T follicular helper cell (primary cell): ENCODE results near the gene ACACA.

Experiments
- DNase-seq: peaks from one replicate; pipeline ENCODE4 v3.0.0-alpha.2; 2020; ENCODE audit warnings: low read depth

Gene ACACA

DNA sequence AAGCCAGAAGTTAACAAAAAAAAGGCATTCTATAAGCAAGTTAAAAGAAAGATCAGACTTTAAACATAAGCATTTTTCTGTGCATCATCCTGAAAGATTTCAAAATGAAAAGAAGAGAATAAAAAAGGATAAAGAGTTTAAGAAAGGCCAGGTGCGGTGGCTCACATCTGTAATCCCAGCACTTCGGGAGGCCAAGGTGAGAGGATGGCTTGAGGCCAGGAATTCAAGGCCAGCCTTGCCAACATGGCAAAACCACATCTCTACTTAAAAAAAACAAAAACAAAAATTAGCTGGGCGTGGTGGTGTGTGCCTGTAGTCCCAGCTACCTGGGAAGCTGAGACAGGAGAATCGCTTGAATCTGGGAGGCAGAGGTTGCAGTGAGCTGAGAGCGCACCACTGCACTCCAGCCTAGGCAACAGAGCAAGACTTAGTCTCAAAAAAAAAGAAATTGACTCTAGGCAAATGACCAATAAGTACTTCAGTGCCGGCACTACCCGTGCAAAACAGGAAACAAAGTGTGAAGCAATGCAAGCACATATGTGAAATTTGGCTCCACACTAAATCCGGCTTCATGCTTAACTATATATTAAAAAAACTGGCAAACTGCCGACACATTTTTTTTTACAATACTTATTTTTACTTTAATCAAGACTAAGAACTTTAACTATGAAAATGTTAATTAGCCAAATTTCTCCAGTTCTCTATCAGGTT lies 114.1 kb downstream of the ACACA start:
- DNase-seq = no peak

DNA sequence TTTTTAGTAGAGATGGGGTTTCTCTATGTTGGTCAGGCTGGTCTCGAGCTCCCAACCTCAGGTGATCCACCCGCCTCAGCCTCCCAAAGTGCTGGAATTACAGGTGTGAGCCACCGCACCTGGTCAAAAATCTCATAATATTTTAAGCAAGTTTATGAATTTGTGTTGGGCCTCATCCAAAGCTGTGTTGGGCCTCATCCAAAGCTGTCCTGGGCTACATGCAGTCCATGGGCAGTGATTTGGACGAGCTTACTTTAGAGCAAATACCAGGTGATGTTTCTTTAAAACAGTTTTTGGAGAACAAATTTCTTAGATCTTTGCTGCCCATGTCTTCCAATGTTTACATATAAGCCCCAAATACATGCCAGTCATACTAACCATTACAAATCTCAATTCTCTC lies 115.3 kb downstream of the ACACA start:
- DNase-seq = no peak

DNA sequence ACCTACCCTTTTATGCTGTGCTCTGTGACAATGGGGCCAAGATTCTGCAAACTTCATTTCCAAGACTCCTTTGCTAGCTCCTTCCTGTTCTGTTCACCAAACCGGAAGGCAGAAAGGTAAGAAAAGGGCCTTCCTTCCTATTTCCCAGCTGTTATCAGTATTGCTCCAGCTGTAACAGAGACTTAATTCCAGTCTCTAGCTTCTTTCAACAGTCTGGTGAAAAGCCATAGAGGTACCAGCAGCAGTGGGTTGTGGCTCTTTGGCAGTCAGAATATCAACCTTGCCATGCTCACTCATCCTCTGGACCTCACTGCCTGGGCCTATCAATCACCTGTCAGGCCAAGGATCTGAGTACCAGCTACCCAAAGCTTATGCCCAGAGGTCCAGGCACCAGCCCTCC lies 120.2 kb downstream of the ACACA start:
- no peak for DNase-seq

DNA sequence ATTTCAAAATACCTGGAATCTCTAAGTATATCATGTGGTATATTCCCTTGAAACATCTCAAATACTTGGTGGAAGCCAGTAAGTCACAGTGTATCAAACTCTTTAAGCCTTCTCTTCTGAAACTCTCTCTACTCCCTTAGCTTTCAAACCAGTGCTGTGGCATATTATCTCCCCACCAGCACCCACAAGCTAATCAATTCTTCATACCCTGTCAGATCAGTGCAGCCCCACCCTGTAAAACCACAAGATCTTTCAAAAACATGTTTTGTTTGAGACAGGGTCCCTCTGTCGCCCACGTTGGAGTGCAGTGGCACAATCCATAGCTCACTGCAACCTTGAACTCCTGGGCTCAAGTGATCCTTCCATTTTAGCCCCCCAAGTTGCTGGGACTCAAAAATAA lies 122.4 kb downstream of the ACACA start:
- DNase-seq = no peak

GRCh38 chr17:37283414-37283961 lies 123.1 kb downstream of the ACACA start:
- no peak for DNase-seq

GRCh38 chr17:37280841-37281240 lies 125.8 kb downstream of the ACACA start:
- DNase-seq = no peak

- DNase-seq = no peak
Observed at GRCh38 chr17:37278247-37278894, 128.3 kb downstream of the ACACA start.

DNA sequence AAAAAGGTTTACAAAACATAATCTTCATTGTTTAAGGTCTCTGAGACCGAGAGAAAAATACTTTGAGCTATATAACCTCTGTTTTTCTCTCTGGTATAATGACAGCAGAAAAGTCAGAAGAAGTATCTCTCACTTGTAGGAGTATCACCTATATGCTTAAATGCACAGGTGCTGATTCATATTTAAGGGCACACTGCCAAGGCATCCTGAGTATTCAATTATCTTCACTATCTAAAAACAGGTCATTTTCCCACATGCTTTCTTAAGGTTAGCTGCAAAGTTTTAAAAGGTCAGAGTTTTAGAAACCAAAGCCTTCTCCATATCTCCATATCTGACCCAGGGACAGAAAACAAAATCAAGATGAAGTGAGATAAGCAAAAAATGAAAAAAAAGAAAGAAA lies 130.2 kb downstream of the ACACA start:
- no peak for DNase-seq

DNA sequence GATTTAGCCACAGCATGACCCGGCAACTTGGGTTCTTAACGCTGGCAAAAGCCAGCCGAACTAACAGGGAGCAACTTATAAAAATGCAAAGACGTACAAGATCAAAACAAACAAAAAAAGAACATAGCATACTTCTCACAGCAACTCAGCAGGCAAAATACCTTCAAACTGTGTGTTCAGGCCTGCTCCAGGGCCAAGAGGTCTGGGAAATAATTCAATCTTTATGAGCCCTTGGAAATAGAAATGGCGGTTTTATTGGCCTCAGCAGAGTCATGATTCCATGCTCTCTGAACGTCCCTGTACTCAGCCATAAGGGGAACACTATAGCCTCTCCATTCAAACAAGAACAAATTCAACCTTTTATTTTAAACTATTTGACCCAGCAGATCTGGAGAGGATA lies 132.2 kb downstream of the ACACA start:
- no peak for DNase-seq

GRCh38 chr17:37273409-37274051 lies 133.1 kb downstream of the ACACA start:
- no peak for DNase-seq

DNA sequence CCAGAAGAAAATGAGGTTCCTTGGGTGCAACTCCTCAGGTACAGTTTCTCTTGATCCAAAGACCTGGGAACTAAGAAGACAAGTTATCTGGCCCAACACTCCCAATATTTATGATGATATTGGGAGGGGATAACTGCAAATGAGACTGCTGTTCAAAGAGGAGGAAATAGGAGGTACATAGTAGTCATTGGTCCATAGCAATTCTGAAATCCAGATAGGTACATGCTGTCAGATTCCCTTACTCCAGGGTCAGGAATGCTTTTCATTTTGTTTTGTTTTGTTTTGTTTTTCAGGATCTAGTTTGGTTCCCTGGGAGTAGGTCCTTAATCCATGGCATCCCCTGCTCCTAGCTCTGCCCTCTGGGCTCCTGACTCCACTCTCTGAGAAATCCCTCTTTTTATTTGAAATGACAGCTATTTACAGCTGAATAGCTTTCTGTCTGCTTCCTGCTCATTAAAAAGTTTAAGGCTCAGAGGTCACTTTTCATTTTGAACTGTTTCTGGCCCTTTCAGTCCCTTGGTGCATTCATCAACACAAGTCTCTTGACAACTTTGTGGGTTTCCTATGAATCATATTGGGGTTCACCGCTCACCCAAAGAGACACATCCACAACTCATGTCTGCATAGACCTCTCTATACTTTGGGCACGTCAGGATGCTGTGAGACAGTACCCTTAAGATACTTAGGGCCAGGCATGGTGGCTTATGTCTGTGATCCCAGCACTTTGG lies 141.0 kb downstream of the ACACA start:
- DNase-seq = no peak

DNA sequence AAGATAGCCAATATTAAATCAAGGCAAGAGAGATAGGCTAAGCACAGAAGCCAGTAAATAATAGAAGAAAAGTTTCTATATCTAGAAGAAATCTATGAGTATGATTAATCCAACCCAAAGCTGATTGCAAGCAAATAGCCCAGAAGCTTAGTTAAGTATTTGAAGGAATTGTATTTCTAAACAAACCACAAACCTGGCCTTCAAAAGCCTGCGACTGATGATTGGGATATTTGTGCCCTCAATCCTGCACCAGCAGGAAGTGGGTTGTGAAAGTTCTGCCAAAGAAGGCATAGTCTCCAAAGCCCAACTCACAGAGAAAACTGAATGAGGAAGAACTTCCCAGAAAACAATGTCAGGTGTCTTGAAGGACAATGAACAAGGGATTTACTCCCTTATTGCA lies 145.3 kb downstream of the ACACA start:
- DNase-seq = no peak

DNA sequence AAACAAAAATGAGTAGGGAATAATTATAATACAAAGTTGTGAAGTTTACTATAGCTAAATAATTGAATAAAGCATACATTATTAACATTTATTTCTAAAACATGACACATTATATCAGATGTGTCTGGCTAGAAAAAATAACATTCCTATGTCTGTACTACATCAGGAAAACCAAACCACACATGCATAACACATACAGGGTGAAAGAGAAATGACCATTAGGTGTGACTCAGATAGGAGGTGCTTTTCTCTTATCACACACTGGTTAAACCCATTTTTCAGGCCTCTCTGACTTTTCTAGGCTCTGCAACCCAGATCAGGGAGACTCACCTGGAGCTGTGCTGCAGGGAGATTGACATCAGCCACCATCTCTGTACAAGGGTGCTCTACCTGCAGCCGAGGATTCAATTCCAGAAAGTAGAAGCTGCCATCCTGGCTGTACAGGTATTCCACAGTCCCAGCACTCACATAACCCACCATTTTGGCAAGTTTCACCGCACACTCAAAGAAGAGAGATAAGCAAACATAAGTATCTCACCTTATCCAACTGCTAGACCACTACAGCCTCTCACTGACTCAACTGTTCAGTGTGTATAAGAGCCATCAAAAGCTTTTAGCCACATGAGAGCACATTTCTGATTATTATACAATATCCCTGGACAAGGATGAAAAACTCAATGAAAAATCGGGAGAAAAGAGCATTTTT lies 147.5 kb downstream of the ACACA start:
- DNase-seq = no peak

DNA sequence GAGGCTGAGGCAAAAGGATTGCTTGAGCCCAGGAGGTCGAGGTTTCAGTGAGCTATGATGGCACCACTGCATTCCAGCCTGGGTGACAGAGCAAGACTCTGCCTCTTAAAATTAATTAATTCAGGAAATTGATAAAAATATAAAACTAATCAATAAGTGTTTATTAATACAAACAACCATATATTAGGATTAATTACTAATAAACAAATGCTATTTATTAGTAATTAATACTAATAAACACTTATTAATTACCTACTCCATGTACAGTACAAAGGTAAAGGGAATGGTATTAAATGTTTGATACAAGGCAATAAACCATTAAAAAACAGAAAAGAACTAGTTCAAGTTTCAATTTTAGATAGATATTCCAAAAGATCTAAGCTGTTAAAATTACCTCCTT lies 150.0 kb downstream of the ACACA start:
- no peak for DNase-seq

GRCh38 chr17:37255432-37255831 lies 151.2 kb downstream of the ACACA start:
- DNase-seq = no peak

DNA sequence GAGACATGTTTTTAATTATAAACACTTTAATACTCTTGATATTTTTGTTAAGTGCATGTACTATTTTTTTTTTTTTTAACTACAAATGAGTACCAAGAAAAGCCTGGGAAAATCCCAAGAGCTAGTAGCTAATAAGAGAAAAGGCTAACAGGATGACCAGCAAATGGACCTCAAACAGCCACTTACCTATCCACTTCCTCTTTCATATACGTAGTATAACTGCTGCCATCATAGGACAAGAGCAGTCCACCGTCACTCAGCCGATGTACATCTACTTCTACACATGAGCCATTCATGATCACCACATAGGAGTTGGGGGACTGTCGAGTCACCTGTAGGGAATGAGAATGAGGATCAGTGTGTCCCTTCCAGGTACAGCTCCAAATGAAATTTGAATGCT lies 158.8 kb downstream of the ACACA start:
- DNase-seq = no peak

GRCh38 chr17:37246085-37246484 lies 160.6 kb downstream of the ACACA start:
- DNase-seq = no peak

- DNase-seq = no peak
Observed at GRCh38 chr17:37240381-37240780, 166.3 kb downstream of the ACACA start.

DNA sequence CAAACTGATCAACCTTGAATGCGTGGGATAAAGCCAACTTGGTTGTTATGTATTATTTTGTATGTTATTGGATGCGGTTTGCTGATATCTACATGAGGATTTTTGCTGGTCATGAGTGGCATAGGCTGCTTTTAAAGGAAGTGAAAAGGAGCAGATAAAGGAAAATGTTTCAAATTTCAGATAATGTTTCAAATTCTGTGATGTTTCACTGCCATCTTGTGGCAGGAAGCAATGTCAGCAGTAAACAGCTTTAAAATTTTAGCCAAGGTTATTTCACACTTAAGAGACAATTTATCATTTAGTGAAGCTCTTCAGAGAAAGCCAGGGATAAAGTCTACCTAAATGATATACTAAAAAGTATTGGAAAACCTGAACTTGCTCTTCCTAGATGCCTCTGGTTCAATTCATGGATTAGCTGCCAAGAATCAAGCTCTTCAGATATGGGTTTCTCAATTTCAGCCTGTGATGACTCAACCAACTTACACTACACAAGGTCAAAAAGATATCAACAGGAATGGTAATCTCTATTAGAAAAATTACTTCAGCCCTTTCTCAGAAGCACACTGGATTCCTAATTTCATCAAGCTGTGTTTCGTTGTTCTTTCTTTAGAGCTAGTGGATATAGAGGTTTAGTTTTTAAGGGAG lies 166.8 kb downstream of the ACACA start:
- no peak for DNase-seq

DNA sequence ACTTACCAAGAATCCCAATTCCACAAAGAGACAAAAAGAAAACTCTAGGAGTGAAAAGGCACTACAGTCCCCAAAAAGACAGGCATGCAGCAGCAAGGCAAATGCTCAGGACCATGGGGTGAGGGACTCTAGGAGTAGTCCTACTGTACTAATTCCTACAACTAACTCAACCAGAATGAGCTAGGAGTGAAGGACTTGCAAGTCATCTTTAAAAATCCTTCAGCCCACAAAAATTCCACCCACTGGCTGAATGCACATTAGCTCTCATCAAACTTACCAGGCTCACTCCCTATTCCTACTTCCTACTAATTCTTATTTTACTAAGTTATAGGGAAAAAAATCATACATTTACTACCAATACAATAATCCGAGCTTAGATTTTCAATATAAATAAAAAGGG lies 172.5 kb downstream of the ACACA start:
- no peak for DNase-seq

DNA sequence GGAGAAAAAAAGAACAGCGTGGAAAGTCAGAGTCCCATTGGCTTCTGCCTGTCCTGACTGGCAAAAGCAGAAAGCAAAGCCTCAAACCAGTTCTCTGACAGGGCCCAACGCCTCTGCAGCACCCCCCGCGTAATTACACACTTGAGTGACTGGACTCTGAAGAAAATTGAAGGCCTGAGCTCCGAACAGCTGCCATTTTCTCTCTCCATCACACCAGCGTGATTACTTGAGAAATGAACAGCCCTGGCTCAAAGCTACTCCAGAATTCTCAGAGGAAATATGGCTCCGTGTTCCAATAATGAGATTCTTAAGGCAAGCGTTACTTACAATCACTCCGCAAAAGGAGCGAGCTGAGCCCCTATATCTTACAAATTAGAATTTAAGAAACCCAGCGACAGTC lies 173.6 kb downstream of the ACACA start:
- DNase-seq = no peak
